GM08714 (cell line): ENCODE measurements around the gene SPATS2.
"Not testable (repeated sequence)": the region's sequence is repeated elsewhere in the genome, so short reads cannot be mapped to it uniquely, and the experiment has no call there.

ENCODE experiments used
- H3K4me3 ChIP-seq: fragments of 200-500 bp; sonication (Bioruptor generic); 2 replicates; pipeline ENCODE4 v1.5.1; 2014; ENCODE audit warnings: mild to moderate bottlenecking, low read length, inconsistent platforms
- ZNF274 ChIP-seq: IDR thresholded peaks from 2 replicates; pipeline ENCODE4 v1.6.1; 2012; ENCODE audit warnings: mild to moderate bottlenecking, low read depth, low read length

The SPATS2 gene

GRCh38 chr12:49511410-49511809 is 144.1 kb downstream of the SPATS2 start:
- no peak overlapping the region for H3K4me3 ChIP-seq
- no peak for TF ChIP-seq ZNF274

GRCh38 chr12:49512546-49512945 is 145.3 kb downstream of the SPATS2 start:
- H3K4me3 ChIP-seq: no peak overlapping the region
- no peak for TF ChIP-seq ZNF274

- no peak for TF ChIP-seq ZNF274
- no peak overlapping the region for H3K4me3 ChIP-seq
Observed at GRCh38 chr12:49515266-49515665, 148.0 kb downstream of the SPATS2 start.

GRCh38 chr12:49518914-49519573 is 151.8 kb downstream of the SPATS2 start:
- H3K4me3 ChIP-seq: no peak overlapping the region
- no peak for TF ChIP-seq ZNF274

- no peak for TF ChIP-seq ZNF274
- H3K4me3 ChIP-seq: no peak overlapping the region
Observed at GRCh38 chr12:49519574-49519936, 152.3 kb downstream of the SPATS2 start.

- TF ChIP-seq ZNF274: no peak
Observed at GRCh38 chr12:49521389-49521788, 154.1 kb downstream of the SPATS2 start.

GRCh38 chr12:49524660-49525324 is 157.5 kb downstream of the SPATS2 start:
- no peak for TF ChIP-seq ZNF274
- H3K4me3 ChIP-seq: no peak overlapping the region

More at GRCh38 chr12:49521389-49521788, 154.1 kb downstream of the SPATS2 start:
- no peak overlapping the region for H3K4me3 ChIP-seq

- no peak for TF ChIP-seq ZNF274
- H3K4me3 ChIP-seq: no peak overlapping the region
Observed at GRCh38 chr12:49525942-49526341, 158.7 kb downstream of the SPATS2 start.

GRCh38 chr12:49527361-49528130 is 160.3 kb downstream of the SPATS2 start:
- TF ChIP-seq ZNF274: no peak
- H3K4me3 ChIP-seq: no peak overlapping the region

GRCh38 chr12:49529414-49529813 is 162.2 kb downstream of the SPATS2 start:
- H3K4me3 ChIP-seq: no peak overlapping the region
- TF ChIP-seq ZNF274: no peak

- no peak overlapping the region for H3K4me3 ChIP-seq
- no peak for TF ChIP-seq ZNF274
Observed at GRCh38 chr12:49531745-49532144, 164.5 kb downstream of the SPATS2 start.

- H3K4me3 ChIP-seq: no peak overlapping the region
- no peak for TF ChIP-seq ZNF274
Observed at GRCh38 chr12:49533331-49533730, 166.1 kb downstream of the SPATS2 start.

- not testable (repeated sequence) for H3K4me3 ChIP-seq
Observed at GRCh38 chr12:49534122-49534521, 166.9 kb downstream of the SPATS2 start.

- H3K4me3 ChIP-seq: no peak overlapping the region
- no peak for TF ChIP-seq ZNF274
Observed at GRCh38 chr12:49534731-49535278, 167.5 kb downstream of the SPATS2 start.
